ENCODE data around the gene P2RX5. TPM values are rescaled to one million over a fixed set of nuclear protein-coding genes. Genes with fewer than 3 reads are reported as not detected.

P2RX5 gene
- total RNA-seq, 4 donors from 2014 or later = 0.38 to 1.1 (median 0.97) TPM; not detected in 1

DNA sequence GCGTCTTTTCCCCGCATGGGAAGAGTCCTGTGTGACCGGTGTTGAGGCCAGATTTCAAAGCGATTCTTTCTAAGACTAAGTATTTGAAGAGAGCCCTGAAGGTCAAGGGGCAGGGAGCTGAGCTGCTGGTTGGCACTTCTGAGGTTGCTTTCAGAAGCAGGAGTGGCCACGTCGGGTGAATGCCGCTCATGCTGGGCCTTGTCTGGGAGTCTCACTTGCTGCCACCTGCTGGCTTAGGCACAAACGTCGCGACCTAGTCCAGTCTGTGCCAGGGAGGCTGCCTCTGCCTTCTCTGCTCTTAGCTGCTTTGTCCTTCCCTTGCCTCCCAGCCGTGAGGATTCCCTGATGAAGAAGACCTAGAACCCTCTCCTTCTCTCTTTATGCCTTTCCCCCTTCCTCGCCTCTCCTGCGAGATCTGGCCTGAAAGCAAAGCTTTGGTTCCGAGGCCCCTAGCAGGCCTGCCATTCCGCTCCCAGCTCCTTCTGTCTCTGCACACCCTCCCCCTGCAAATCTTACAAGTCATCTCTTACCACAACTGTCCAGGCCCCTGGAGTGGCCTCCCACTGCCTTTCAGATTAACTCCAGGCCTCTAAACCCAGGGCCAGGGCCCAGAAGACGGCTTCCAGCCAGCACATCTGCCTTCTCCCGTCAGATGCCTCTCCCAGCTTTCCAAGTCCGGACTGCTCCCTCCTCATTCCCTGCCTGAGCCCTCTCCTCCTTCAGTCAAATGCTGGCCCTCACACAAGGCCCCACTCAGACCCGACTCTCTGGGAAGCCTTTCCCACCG is 48.0 kb downstream of the P2RX5 start:
- Histone ChIP-seq H3K27me3 (no peaks in the 10 kb centered on the region), H3K36me3 (peaks cover 0 to 58% (median 0%) of the 10 kb centered on the region in 3 donors), H3K4me3 (no peak overlapping the region), H3K4me1 (no peaks in the 10 kb centered on the region), H3K27ac (no peak overlapping the region), H3K9me3 (no peaks in the 10 kb centered on the region)
- TF ChIP-seq POLR2A (IDR thresholded peaks at IDR 0.05) = no peak
- TF ChIP-seq, protein P1, sequence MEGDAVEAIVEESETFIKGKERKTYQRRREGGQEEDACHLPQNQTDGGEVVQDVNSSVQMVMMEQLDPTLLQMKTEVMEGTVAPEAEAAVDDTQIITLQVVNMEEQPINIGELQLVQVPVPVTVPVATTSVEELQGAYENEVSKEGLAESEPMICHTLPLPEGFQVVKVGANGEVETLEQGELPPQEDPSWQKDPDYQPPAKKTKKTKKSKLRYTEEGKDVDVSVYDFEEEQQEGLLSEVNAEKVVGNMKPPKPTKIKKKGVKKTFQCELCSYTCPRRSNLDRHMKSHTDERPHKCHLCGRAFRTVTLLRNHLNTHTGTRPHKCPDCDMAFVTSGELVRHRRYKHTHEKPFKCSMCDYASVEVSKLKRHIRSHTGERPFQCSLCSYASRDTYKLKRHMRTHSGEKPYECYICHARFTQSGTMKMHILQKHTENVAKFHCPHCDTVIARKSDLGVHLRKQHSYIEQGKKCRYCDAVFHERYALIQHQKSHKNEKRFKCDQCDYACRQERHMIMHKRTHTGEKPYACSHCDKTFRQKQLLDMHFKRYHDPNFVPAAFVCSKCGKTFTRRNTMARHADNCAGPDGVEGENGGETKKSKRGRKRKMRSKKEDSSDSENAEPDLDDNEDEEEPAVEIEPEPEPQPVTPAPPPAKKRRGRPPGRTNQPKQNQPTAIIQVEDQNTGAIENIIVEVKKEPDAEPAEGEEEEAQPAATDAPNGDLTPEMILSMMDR (IDR thresholded peaks at IDR 0.05) = peak in 5 of 6 experiments; percentile 26 to 68 (median 29)
- WGBS, 2 donors = 58 to 60% methylated on average over 17 to 20 of the region's 20 CpGs
- intact Hi-C loops (cut with DNase I) = no loop called here
- DNase-seq = no peak

DNA sequence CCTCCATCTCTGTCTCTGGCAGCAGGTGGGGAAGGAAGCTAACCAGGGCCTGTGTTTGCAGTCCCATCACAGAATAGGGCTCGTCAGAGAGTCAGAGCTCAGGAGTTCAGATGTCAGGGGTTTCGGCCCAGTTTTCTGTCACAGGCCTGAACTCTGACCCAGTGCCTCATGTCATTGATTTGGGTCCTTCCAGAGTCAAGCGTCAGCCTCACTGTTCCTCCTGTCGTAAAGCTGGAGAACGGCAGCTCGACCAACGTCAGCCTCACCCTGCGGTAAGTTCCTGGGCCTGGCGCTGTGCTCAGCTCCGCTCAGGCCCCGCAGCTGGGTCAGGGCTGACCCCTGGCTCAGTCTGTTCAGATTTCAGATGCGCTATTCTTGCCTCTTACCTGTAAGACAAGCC is 48.7 kb downstream of the P2RX5 start:
- intact Hi-C loops (cut with DNase I) = no loop called here
- H3K36me3 ChIP-seq = peaks cover 0 to 65% (median 0%) of the 10 kb centered on the region in 3 donors
- no peak overlapping the region for H3K27ac ChIP-seq
- H3K27me3 ChIP-seq = no peaks in the 10 kb centered on the region
- 78 to 100% methylated on average over 2 to 8 of the region's 12 CpGs for WGBS, 2 donors
- no peaks in the 10 kb centered on the region for H3K4me1 ChIP-seq
- H3K9me3 ChIP-seq = no peaks in the 10 kb centered on the region
- TF ChIP-seq POLR2A (IDR thresholded peaks at IDR 0.05) = no peak
- no peak for DNase-seq
- no peak overlapping the region for H3K4me3 ChIP-seq

DNA sequence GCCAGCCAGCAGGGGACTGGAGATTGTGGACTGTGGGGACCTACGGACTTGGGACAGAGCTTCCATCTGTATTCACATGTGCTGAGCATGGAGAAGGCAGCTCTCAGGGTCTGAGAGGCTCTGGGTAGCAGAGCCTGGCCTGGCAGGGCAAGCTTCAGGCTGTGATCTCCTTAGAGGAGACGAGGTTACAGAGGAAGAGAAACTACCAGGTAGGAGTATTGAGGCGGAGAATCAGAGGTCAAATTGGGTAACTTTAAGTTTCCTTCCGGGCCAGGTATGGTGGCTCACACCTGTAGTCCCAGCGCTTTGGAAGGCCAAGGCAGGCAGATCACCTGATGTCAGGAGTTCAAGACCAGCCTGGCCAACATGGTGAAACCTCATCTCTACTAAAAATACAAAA is 50.6 kb downstream of the P2RX5 start:
- no peak for DNase-seq
- intact Hi-C loops (cut with DNase I) = no loop called here
- H3K4me1 ChIP-seq = no peaks in the 10 kb centered on the region
- no peak overlapping the region for H3K4me3 ChIP-seq
- 61 to 83% methylated on average over 3 to 5 of the region's 5 CpGs for WGBS, 2 donors
- no peak for TF ChIP-seq POLR2A (IDR thresholded peaks at IDR 0.05)
- TF ChIP-seq, protein P1 (IDR thresholded peaks at IDR 0.05) = no peak
- peaks cover 0 to 77% (median 0%) of the 10 kb centered on the region in 3 donors for H3K36me3 ChIP-seq
- H3K27me3 ChIP-seq = no peaks in the 10 kb centered on the region
- no peak overlapping the region for H3K27ac ChIP-seq
- no peaks in the 10 kb centered on the region for H3K9me3 ChIP-seq

DNA sequence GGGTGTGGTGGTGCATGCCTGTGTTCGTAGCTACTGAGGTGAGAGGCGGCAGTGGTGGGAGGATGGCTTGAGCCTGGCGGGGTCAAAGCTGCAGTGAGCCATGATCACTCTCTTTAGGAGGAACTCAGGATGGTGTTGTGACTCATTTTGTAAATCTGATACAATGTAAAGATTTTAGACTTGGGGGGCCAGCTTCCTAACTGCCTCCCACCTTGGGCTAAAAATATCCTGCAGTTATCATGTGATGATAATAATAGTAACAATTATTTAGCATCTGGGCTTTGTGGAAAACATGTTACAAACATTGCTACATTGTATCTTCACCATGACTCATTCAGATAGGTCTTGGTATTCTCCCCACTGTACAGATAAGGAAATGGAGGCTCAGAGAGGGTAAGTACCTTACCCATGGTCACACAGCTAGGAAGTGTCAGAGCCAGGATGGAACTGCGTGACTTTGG is 52.0 kb downstream of the P2RX5 start:
- Histone ChIP-seq H3K36me3 (peaks cover 0 to 78% (median 0%) of the 10 kb centered on the region in 3 donors), H3K4me1 (no peaks in the 10 kb centered on the region), H3K27ac (no peak overlapping the region), H3K9me3 (no peaks in the 10 kb centered on the region), H3K27me3 (no peaks in the 10 kb centered on the region), H3K4me3 (no peak overlapping the region)
- WGBS, 2 donors = 79 to 91% methylated on average over 4 of the region's 4 CpGs
- intact Hi-C loops (cut with DNase I) = no loop called here
- DNase-seq = no peak
- TF ChIP-seq, protein P1 (IDR thresholded peaks at IDR 0.05) = no peak
- TF ChIP-seq POLR2A (IDR thresholded peaks at IDR 0.05) = no peak

DNA sequence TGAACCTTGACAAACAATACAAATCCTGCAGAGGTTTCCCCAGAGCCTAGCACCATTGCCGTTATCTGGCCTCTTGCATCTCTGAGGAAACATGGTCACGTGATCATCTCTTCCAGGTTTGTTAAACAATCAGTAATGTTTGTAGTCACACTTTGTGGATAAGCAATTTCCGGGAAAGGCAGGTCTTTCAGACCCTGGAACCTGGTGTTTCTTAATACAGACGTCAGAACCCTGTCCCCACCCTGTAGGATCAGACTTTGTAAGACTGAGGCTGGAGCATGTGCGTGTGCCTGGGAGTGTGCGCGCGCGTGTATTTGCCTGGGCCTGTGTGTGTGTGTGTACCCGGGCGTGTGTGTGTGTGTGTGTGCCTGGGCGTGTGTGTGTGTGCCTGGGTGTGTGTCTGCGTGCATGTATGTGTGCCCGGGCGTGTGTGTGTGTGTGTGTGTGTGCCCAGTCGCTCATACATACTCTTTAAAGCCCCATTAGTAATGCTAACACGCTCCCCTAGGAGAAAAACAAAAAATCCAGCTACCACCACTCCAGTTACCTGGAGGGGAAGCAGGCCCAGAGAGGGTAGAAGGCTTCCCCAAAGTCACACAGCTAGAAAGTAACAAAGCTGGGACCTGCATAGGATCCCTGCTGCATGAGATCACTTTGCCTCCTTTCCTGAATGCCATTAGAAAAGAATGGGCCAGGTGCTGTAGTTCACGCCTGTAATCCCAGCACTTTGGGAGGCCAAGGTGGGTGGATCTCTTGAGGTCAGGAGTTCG is 54.1 kb downstream of the P2RX5 start:
- Histone ChIP-seq H3K4me3 (no peak overlapping the region), H3K36me3 (peaks cover 0 to 68% (median 0%) of the 10 kb centered on the region in 3 donors), H3K9me3 (no peaks in the 10 kb centered on the region), H3K27me3 (no peaks in the 10 kb centered on the region), H3K4me1 (peaks cover 8 to 11% (median 10%) of the 10 kb centered on the region in 3 donors), H3K27ac (no peak overlapping the region)
- 65 to 87% methylated on average over 10 to 17 of the region's 19 CpGs for WGBS, 2 donors
- DNase-seq = no peak
- intact Hi-C loops (cut with DNase I) = no loop called here
- no peak for TF ChIP-seq POLR2A (IDR thresholded peaks at IDR 0.05)
- TF ChIP-seq, protein P1 (IDR thresholded peaks at IDR 0.05) = no peak
